HK-2 (cell line): ENCODE measurements around the gene FOXD4L5.
"Not testable (repeated sequence)": the region's sequence is repeated elsewhere in the genome, so short reads cannot be mapped to it uniquely, and the experiment has no call there.

Experiments used
- DNase-seq: peaks from one replicate; pipeline ENCODE4 v3.0.0-alpha.2; 2018; ENCODE audit not compliant: unreplicated experiment

FOXD4L5 gene

GRCh38 chr9:65285109-65285508 lies at the start of gene FOXD4L5:
Gene FOXD4L5 (minus strand): TSS chr9:65285209. CDS start chr9:65284377, 832 bp downstream.
- not testable (repeated sequence) for DNase-seq

GRCh38 chr9:65283943-65284342 lies 1.1 kb downstream of the FOXD4L5 start:
- not testable (repeated sequence) for DNase-seq

GRCh38 chr9:65282976-65283375 lies 2.0 kb downstream of the FOXD4L5 start:
- not testable (repeated sequence) for DNase-seq
